Measurements from ENCODE around the gene CA10.
A peak's percentile ranks its signal among the peaks of the same experiment; 100 is the strongest.

DNA sequence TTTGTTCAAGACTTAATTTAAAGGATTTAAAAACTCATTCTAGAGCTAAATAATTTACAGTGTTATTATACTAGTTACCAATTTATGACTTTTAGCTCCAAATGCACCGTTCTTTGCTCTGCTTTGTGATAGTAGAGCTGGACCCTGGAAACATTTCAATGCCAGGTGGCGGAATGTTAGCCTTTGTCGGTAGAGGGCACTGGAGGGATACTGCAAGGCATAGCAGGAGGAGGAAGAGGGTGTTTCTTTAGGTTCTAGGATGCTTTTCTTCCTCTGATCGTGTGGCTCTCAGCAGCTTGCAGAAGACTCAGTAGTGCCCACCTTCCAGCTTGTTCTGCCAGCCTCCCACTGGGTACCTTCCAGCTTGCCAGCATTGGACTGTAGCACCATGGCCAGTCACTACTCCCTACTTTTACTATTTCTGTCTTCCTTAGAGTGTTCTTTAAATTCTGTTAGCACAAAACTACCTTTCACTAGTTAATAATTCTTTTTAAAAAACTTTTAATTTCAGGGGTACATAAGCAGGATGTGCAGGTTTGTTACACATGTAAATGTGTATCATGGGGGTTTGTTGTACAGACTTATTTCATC, 572.9 kb downstream of the CA10 start:
- TF ChIP-seq CTCF (IDR thresholded peaks at IDR 0.05; ENCODE audit: poor library complexity): peak; percentile 40
- no peak for TF ChIP-seq EZH2 (IDR thresholded peaks at IDR 0.05; ENCODE audit: borderline replicate concordance)
- TF ChIP-seq EZH2phosphoT487 (IDR thresholded peaks at IDR 0.05; ENCODE audit: low read depth, severe bottlenecking, unreplicated experiment): no peak
